Frontal cortex (tissue), 4 donors: ENCODE results near the gene NAV2. TPM values are rescaled to one million over a fixed set of nuclear protein-coding genes. Genes with fewer than 3 reads are reported as not detected.

Experiments used
- DNase-seq, 2 donors: peaks; one replicate each; pipeline ENCODE4 v3.0.0; 2012; ENCODE audit warnings: low spot score in 2 of 2
- FAIRE-seq: peaks from 2 replicates; lab custom pipeline; 2012; peaks lifted over from hg19 to GRCh38; lab: Jason Lieb, UNC
- total RNA-seq: library from RNA; depleted of rRNA; stranded (reverse); fragments of >200 nt; gene quantifications from one replicate; pipeline ENCODE4 v1.2.3, GENCODE V29; 2014
- donor health status: control.
- donor health status: control.
- donor health status: control.

NAV2 gene
- total RNA-seq, 1 donor from 2014 or later: 15.5 TPM

GRCh38 chr11:19713196-19714021, 772 bp downstream of the NAV2 start:
- FAIRE-seq: no peak
- peak in 1 of 2 donors; percentile 10 for DNase-seq

- no peak for DNase-seq
- no peak for FAIRE-seq
Observed at GRCh38 chr11:19714022-19714386, 1.4 kb downstream of the NAV2 start.

GRCh38 chr11:19714387-19715363, 2.0 kb downstream of the NAV2 start:
- FAIRE-seq (no peak), DNase-seq (peak in 1 of 2 donors; percentile 16)

GRCh38 chr11:19715373-19715772, 2.7 kb downstream of the NAV2 start:
- FAIRE-seq: no peak
- DNase-seq: no peak

- DNase-seq (no peak), FAIRE-seq (no peak)
Observed at GRCh38 chr11:19718051-19718450, 5.4 kb downstream of the NAV2 start.

GRCh38 chr11:19718951-19719350, 6.3 kb downstream of the NAV2 start:
- no peak for FAIRE-seq
- DNase-seq: no peak

GRCh38 chr11:19719960-19720359, 7.3 kb downstream of the NAV2 start:
- FAIRE-seq: no peak
- no peak for DNase-seq

- FAIRE-seq (no peak), DNase-seq (no peak)
Observed at GRCh38 chr11:19721176-19721575, 8.5 kb downstream of the NAV2 start.

- DNase-seq (no peak), FAIRE-seq (no peak)
Observed at GRCh38 chr11:19722702-19723101, 10.1 kb downstream of the NAV2 start.

GRCh38 chr11:19723572-19724342, 11.1 kb downstream of the NAV2 start:
- FAIRE-seq (no peak), DNase-seq (no peak)

- FAIRE-seq: no peak
Observed at GRCh38 chr11:19724765-19725164, 12.1 kb downstream of the NAV2 start.

GRCh38 chr11:19725379-19726079, 12.9 kb downstream of the NAV2 start:
- DNase-seq (no peak), FAIRE-seq (no peak)

More at GRCh38 chr11:19724765-19725164, 12.1 kb downstream of the NAV2 start:
- DNase-seq: no peak

GRCh38 chr11:19727246-19727645, 14.6 kb downstream of the NAV2 start:
- FAIRE-seq (no peak), DNase-seq (no peak)

- DNase-seq: no peak
- FAIRE-seq: no peak
Observed at GRCh38 chr11:19728436-19728835, 15.8 kb downstream of the NAV2 start.

- no peak for DNase-seq
- FAIRE-seq: no peak
Observed at GRCh38 chr11:19729141-19729540, 16.5 kb downstream of the NAV2 start.

GRCh38 chr11:19730373-19730772, 17.7 kb downstream of the NAV2 start:
- DNase-seq (no peak), FAIRE-seq (no peak)

GRCh38 chr11:19734171-19734570, 21.5 kb downstream of the NAV2 start:
- no peak for DNase-seq
- FAIRE-seq: no peak

- no peak for FAIRE-seq
Observed at GRCh38 chr11:19735157-19735908, 22.7 kb downstream of the NAV2 start.

More at GRCh38 chr11:19735157-19735908, 22.7 kb downstream of the NAV2 start:
- no peak for DNase-seq
